SK-N-SH treated with all-trans-retinoic acid at 6 μM for 48 hours (cell line): ENCODE measurements around the gene GLA.

Experiments used
- ATAC-seq: fragments of 200-7000 bp; cut with Tn5 transposase; 3 replicates; pipeline ENCODE4 v1.9.1; 2020; ENCODE audit warnings: mild to moderate bottlenecking, moderate library complexity
- ARNTL ChIP-seq: fragments of 450-650 bp; formaldehyde crosslinking; IDR thresholded peaks from 2 replicates; pipeline ENCODE4 v1.5.0; 2020; ENCODE audit warnings: low read depth, mild to moderate bottlenecking, moderate library complexity, borderline replicate concordance
- BACH2 ChIP-seq: fragments of 250-450 bp; sonication (Bioruptor Pico); IDR thresholded peaks from 2 replicates; pipeline ENCODE4 v1.9.0; 2021; ENCODE audit warnings: mild to moderate bottlenecking, borderline replicate concordance
- CREB5 ChIP-seq: fragments of 250-450 bp; sonication (Bioruptor Pico); IDR thresholded peaks from 2 replicates; pipeline ENCODE4 v1.5.1; 2020; ENCODE audit warnings: low read depth, mild to moderate bottlenecking, moderate library complexity
- CSDC2 ChIP-seq: fragments of 250-450 bp; sonication (Bioruptor Pico); IDR thresholded peaks from 2 replicates; pipeline ENCODE4 v1.5.0; 2020; ENCODE audit warnings: mild to moderate bottlenecking, moderate library complexity
- CSRNP3 ChIP-seq: fragments of 250-450 bp; sonication (Bioruptor Pico); IDR thresholded peaks from 2 replicates; pipeline ENCODE4 v1.5.1; 2021; ENCODE audit warnings: mild to moderate bottlenecking, moderate library complexity
- ESRRG ChIP-seq: fragments of 250-450 bp; sonication (Bioruptor Pico); IDR thresholded peaks from 2 replicates; pipeline ENCODE4 v1.6.1; 2021; ENCODE audit warnings: mild to moderate bottlenecking
- GLIS3 ChIP-seq: fragments of 250-450 bp; sonication (Bioruptor Pico); IDR thresholded peaks from 2 replicates; pipeline ENCODE4 v1.5.0; 2020; ENCODE audit warnings: mild to moderate bottlenecking, moderate library complexity
- ISL1 ChIP-seq: fragments of 250-450 bp; sonication (Bioruptor Pico); IDR thresholded peaks from 2 replicates; pipeline ENCODE4 v2.1.2; 2022; ENCODE audit warnings: mild to moderate bottlenecking, moderate library complexity
- PATZ1 ChIP-seq: fragments of 250-450 bp; sonication (Bioruptor Pico); IDR thresholded peaks from 2 replicates; pipeline ENCODE4 v1.8.0; 2020; ENCODE audit warnings: mild to moderate bottlenecking, moderate library complexity, borderline replicate concordance
- POU6F1 ChIP-seq: fragments of 250-450 bp; sonication (Bioruptor Pico); IDR thresholded peaks from 2 replicates; pipeline ENCODE4 v1.8.0; 2021; ENCODE audit warnings: low read depth, mild to moderate bottlenecking, moderate library complexity, borderline replicate concordance
- SNAI2 ChIP-seq: fragments of 250-450 bp; sonication (Bioruptor Pico); IDR thresholded peaks from 2 replicates; pipeline ENCODE4 v1.5.0; 2020; ENCODE audit warnings: mild to moderate bottlenecking, moderate library complexity
- TCF4 ChIP-seq: fragments of 250-450 bp; sonication (Bioruptor Pico); IDR thresholded peaks from 2 replicates; pipeline ENCODE4 v1.8.0; 2021; ENCODE audit warnings: mild to moderate bottlenecking, moderate library complexity, borderline replicate concordance
- TOX ChIP-seq: fragments of 250-450 bp; sonication (Bioruptor Pico); IDR thresholded peaks from 2 replicates; pipeline ENCODE4 v1.8.0; 2021; ENCODE audit warnings: mild to moderate bottlenecking, moderate library complexity, borderline replicate concordance
- TSHZ2 ChIP-seq: fragments of 250-450 bp; sonication (Bioruptor Pico); IDR thresholded peaks from 2 replicates; pipeline ENCODE4 v1.5.0; 2020; ENCODE audit warnings: mild to moderate bottlenecking, moderate library complexity
- ZC3H10 ChIP-seq: fragments of 250-450 bp; sonication (Bioruptor Pico); IDR thresholded peaks from 2 replicates; pipeline ENCODE4 v1.5.1; 2021; ENCODE audit warnings: mild to moderate bottlenecking, moderate library complexity
- ZFP3 ChIP-seq: fragments of 250-450 bp; sonication (Bioruptor Pico); IDR thresholded peaks from 2 replicates; pipeline ENCODE4 v1.5.0; 2020; ENCODE audit warnings: mild to moderate bottlenecking, moderate library complexity
- ZFP30 ChIP-seq: fragments of 450-650 bp; formaldehyde crosslinking; IDR thresholded peaks from 2 replicates; pipeline ENCODE4 v1.5.0; 2022; ENCODE audit warnings: mild to moderate bottlenecking, moderate library complexity
- ZNF565 ChIP-seq: fragments of 450-650 bp; formaldehyde crosslinking; conservative IDR thresholded peaks from 2 replicates; pipeline ENCODE4 v1.5.0; 2020; ENCODE audit warnings: low read depth, mild to moderate bottlenecking, moderate library complexity
- ZNF70 ChIP-seq: fragments of 450-650 bp; formaldehyde crosslinking; IDR thresholded peaks from 2 replicates; pipeline ENCODE4 v1.5.0; 2020; ENCODE audit warnings: mild to moderate bottlenecking, moderate library complexity
- ZNF8 ChIP-seq: fragments of 450-650 bp; formaldehyde crosslinking; IDR thresholded peaks from 2 replicates; pipeline ENCODE4 v1.5.0; 2020; ENCODE audit warnings: mild to moderate bottlenecking, moderate library complexity

The GLA gene

GRCh38 chrX:101369687-101370086, 38.0 kb downstream of the GLA start:
- TF ChIP-seq ZC3H10 (CRISPR knock-in tag) = no peak
- TF ChIP-seq ZNF70 (CRISPR knock-in tag) = no peak
- no peak for TF ChIP-seq ISL1 (CRISPR knock-in tag)
- no peak for TF ChIP-seq ZNF565
- no peak for TF ChIP-seq BACH2 (CRISPR knock-in tag)
- TF ChIP-seq CSRNP3 (CRISPR knock-in tag) = no peak
- no peak for TF ChIP-seq ARNTL
- TF ChIP-seq CSDC2 = no peak
- TF ChIP-seq POU6F1 (CRISPR knock-in tag) = no peak
- no peak for TF ChIP-seq GLIS3 (CRISPR knock-in tag)
- TF ChIP-seq CREB5 (CRISPR knock-in tag) = no peak
- TF ChIP-seq SNAI2 (CRISPR knock-in tag) = no peak
- no peak for TF ChIP-seq ESRRG
- no peak for TF ChIP-seq ZFP30 (CRISPR knock-in tag)
- TF ChIP-seq ZNF8 (CRISPR knock-in tag) = no peak
- ATAC-seq = no peak

- ATAC-seq = no peak
- TF ChIP-seq SNAI2 (CRISPR knock-in tag) (no peak), BACH2 (CRISPR knock-in tag) (no peak), ZC3H10 (CRISPR knock-in tag) (no peak), ARNTL (no peak), ZNF8 (CRISPR knock-in tag) (no peak)
These were observed 38.9 kb downstream of the GLA start for GRCh38 chrX:101368800-101369199.

- ATAC-seq = no peak
- no peak for TF ChIP-seq CSDC2
- no peak for TF ChIP-seq ZNF70 (CRISPR knock-in tag)
- TF ChIP-seq ESRRG = no peak
- no peak for TF ChIP-seq ISL1 (CRISPR knock-in tag)
- TF ChIP-seq TSHZ2 (CRISPR knock-in tag) = no peak
- TF ChIP-seq TOX (CRISPR knock-in tag) = no peak
- no peak for TF ChIP-seq BACH2 (CRISPR knock-in tag)
- no peak for TF ChIP-seq ARNTL
- TF ChIP-seq PATZ1 = no peak
- no peak for TF ChIP-seq ZFP3 (CRISPR knock-in tag)
- TF ChIP-seq CREB5 (CRISPR knock-in tag) = no peak
- no peak for TF ChIP-seq ZC3H10 (CRISPR knock-in tag)
- no peak for TF ChIP-seq TCF4 (CRISPR knock-in tag)
- TF ChIP-seq ZNF565 = no peak
- TF ChIP-seq SNAI2 (CRISPR knock-in tag) = no peak
- TF ChIP-seq ZNF8 (CRISPR knock-in tag) = no peak
- no peak for TF ChIP-seq GLIS3 (CRISPR knock-in tag)
These were observed 42.4 kb downstream of the GLA start for GRCh38 chrX:101365301-101365795.
